ENCODE results near the gene EEF1AKMT1.

EEF1AKMT1 gene

GRCh38 chr13:20775961-20776360 lies 2.2 kb upstream of the EEF1AKMT1 start:
- no peak for DNase-seq

- DNase-seq = no peak
Measured at GRCh38 chr13:20774746-20775145, 985 bp upstream of the EEF1AKMT1 start.

GRCh38 chr13:20772401-20773131 lies 1.2 kb downstream of the EEF1AKMT1 start:
- no peak for DNase-seq

GRCh38 chr13:20769834-20770233 lies 3.9 kb downstream of the EEF1AKMT1 start:
- DNase-seq = no peak

GRCh38 chr13:20769091-20769490 lies 4.7 kb downstream of the EEF1AKMT1 start:
- no peak for DNase-seq

- no peak for DNase-seq
Measured at GRCh38 chr13:20767309-20767943, 6.3 kb downstream of the EEF1AKMT1 start.

GRCh38 chr13:20760872-20761271 lies 12.9 kb downstream of the EEF1AKMT1 start:
- DNase-seq = no peak

GRCh38 chr13:20754009-20754408 lies 19.8 kb downstream of the EEF1AKMT1 start:
- no peak for DNase-seq

- no peak for DNase-seq
Measured at GRCh38 chr13:20749377-20749776, 24.4 kb downstream of the EEF1AKMT1 start.

- DNase-seq = peak; percentile 8
Measured at GRCh38 chr13:20743830-20744404, 29.8 kb downstream of the EEF1AKMT1 start.

- DNase-seq = no peak
Measured at GRCh38 chr13:20740021-20740420, 33.7 kb downstream of the EEF1AKMT1 start.

- no peak for DNase-seq
Measured at GRCh38 chr13:20738616-20739015, 35.1 kb downstream of the EEF1AKMT1 start.

GRCh38 chr13:20729633-20730585 lies 43.9 kb downstream of the EEF1AKMT1 start:
- no peak for DNase-seq

- no peak for DNase-seq
Measured at GRCh38 chr13:20728579-20729311, 45.0 kb downstream of the EEF1AKMT1 start.

- DNase-seq = no peak
Measured at GRCh38 chr13:20727856-20728255, 45.9 kb downstream of the EEF1AKMT1 start.

- DNase-seq = peak; percentile 70
Measured at GRCh38 chr13:20721454-20722357, 52.1 kb downstream of the EEF1AKMT1 start.

- DNase-seq = no peak
Measured at GRCh38 chr13:20721058-20721453, 52.7 kb downstream of the EEF1AKMT1 start.

GRCh38 chr13:20720499-20720898 lies 53.3 kb downstream of the EEF1AKMT1 start:
- no peak for DNase-seq

- no peak for DNase-seq
Measured at GRCh38 chr13:20719783-20720182, 54.0 kb downstream of the EEF1AKMT1 start.

- DNase-seq = no peak
Measured at GRCh38 chr13:20718958-20719566, 54.7 kb downstream of the EEF1AKMT1 start.
